NT2/D1 (cell line): ENCODE measurements around the gene DLL4.

ENCODE experiments used
- YY1 ChIP-seq: IDR thresholded peaks from 2 replicates; pipeline ENCODE4 v1.6.1; 2011; ENCODE audit not compliant: insufficient read length, insufficient read depth
- ZNF274 ChIP-seq: IDR thresholded peaks from 2 replicates; pipeline ENCODE4 v1.6.1; 2011; ENCODE audit warnings: mild to moderate bottlenecking, low read depth, low read length

- TF ChIP-seq ZNF274 (no peak), YY1 (no peak)
Measured at GRCh38 chr15:40958146-40958545, 29.0 kb downstream of the DLL4 start.
